HFFc6 (cell line): ENCODE results near the gene RIPOR3. TPM values are rescaled to one million over a fixed set of nuclear protein-coding genes. Genes with fewer than 3 reads are reported as not detected.
"Not testable (repeated sequence)": the region's sequence is repeated elsewhere in the genome, so short reads cannot be mapped to it uniquely, and the experiment has no call there.

ENCODE experiments used
- DNase-seq: peaks from one replicate; pipeline ENCODE4 v3.0.0-alpha.2; 2018
- H3K27ac Mint-ChIP-seq: 2 replicates; pipeline ENCODE4 v1.8.0; 2020; ENCODE audit warnings: mild to moderate bottlenecking, mixed read lengths
- H3K27me3 Mint-ChIP-seq: 2 replicates; pipeline ENCODE4 v1.8.0; 2021; ENCODE audit warnings: mild to moderate bottlenecking, moderate library complexity, mixed read lengths; ENCODE audit not compliant: insufficient read depth
- H3K36me3 Mint-ChIP-seq: 2 replicates; pipeline ENCODE4 v1.8.0; 2021; ENCODE audit warnings: low read depth, mixed read lengths
- H3K4me1 Mint-ChIP-seq: 2 replicates; pipeline ENCODE4 v1.8.0; 2020; ENCODE audit warnings: low read depth, mixed read lengths
- H3K4me3 Mint-ChIP-seq: 2 replicates; pipeline ENCODE4 v1.8.0; 2020; ENCODE audit warnings: mild to moderate bottlenecking, moderate library complexity, mixed read lengths
- H3K9me3 Mint-ChIP-seq: 2 replicates; pipeline ENCODE4 v1.8.0; 2020; ENCODE audit warnings: mild to moderate bottlenecking, mixed read lengths
- total RNA-seq, 6 experiments: library from RNA; stranded (reverse); fragmentation: NEBNext Ultra II Directional; extraction: Animal tissue kit (Norgen Biotek cat#: 25700); gene quantifications; 2 replicates in 1 of 6; 3 replicates in 5 of 6; pipeline ENCODE4 v1.2.3, GENCODE V29; 2021
- TF ChIP-seq, protein P1 (sequence below): fragments of 200-600 bp; sonication (generic); IDR thresholded peaks from 2 replicates; pipeline ENCODE4 v1.5.0; 2021; ENCODE audit warnings: antibody characterized with exemption, mild to moderate bottlenecking

RIPOR3 gene
- total RNA-seq, 6 experiments from 2014 or later: 0.07 to 0.25 (median 0.11) TPM

DNA sequence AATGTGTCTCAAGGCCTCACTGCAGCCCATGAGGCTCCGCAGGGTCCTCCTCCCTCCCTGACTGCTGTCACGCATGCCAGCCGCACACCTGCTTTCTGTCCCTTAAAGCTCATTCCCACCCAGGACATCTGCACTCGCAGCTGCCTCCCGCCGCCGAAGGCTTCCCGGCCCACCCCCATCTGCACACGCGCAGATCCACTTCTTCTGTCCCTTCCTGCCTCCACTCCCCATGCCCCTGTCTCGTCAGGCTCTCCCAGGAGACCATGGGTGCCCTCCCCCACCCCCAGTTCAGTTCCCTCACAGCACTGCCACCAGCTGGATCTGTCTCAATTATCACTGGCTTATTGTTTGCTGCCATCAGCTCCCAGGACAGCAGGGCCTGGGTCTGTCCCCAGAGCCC is 63.0 kb downstream of the RIPOR3 start:
- Mint-ChIP-seq H3K4me1 (no peaks in the 10 kb centered on the region), H3K36me3 (no peaks in the 10 kb centered on the region), H3K27me3 (peaks cover 8% of the 10 kb centered on the region), H3K4me3 (no peak overlapping the region), H3K9me3 (no peaks in the 10 kb centered on the region), H3K27ac (no peak overlapping the region)
- TF ChIP-seq, protein P1, sequence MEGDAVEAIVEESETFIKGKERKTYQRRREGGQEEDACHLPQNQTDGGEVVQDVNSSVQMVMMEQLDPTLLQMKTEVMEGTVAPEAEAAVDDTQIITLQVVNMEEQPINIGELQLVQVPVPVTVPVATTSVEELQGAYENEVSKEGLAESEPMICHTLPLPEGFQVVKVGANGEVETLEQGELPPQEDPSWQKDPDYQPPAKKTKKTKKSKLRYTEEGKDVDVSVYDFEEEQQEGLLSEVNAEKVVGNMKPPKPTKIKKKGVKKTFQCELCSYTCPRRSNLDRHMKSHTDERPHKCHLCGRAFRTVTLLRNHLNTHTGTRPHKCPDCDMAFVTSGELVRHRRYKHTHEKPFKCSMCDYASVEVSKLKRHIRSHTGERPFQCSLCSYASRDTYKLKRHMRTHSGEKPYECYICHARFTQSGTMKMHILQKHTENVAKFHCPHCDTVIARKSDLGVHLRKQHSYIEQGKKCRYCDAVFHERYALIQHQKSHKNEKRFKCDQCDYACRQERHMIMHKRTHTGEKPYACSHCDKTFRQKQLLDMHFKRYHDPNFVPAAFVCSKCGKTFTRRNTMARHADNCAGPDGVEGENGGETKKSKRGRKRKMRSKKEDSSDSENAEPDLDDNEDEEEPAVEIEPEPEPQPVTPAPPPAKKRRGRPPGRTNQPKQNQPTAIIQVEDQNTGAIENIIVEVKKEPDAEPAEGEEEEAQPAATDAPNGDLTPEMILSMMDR: no peak
- no peak for DNase-seq

DNA sequence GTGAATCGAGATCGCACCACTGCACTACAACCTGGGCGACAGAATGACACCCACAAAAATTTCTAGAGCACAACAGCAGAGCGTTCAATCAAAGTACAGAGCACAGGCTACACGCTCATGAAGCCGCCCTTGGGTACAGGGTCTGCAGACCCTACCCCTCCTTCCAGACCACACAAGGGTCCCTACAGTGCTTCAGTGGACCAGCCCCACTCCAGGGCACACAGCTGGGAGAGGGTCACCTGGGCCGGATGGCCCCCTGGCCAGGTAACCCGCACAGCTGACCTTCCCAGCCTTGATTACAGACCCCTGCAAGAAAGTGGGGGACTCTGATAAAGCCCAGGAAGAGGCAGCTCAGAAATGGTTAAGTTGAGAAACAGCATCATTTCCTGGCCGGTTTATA is 63.6 kb downstream of the RIPOR3 start:
- peaks cover 6% of the 10 kb centered on the region for H3K27me3 Mint-ChIP-seq
- no peak for DNase-seq
- H3K9me3 Mint-ChIP-seq: no peaks in the 10 kb centered on the region
- no peaks in the 10 kb centered on the region for H3K4me1 Mint-ChIP-seq
- TF ChIP-seq, protein P1: no peak
- no peak overlapping the region for H3K4me3 Mint-ChIP-seq
- no peaks in the 10 kb centered on the region for H3K36me3 Mint-ChIP-seq
- no peak overlapping the region for H3K27ac Mint-ChIP-seq

DNA sequence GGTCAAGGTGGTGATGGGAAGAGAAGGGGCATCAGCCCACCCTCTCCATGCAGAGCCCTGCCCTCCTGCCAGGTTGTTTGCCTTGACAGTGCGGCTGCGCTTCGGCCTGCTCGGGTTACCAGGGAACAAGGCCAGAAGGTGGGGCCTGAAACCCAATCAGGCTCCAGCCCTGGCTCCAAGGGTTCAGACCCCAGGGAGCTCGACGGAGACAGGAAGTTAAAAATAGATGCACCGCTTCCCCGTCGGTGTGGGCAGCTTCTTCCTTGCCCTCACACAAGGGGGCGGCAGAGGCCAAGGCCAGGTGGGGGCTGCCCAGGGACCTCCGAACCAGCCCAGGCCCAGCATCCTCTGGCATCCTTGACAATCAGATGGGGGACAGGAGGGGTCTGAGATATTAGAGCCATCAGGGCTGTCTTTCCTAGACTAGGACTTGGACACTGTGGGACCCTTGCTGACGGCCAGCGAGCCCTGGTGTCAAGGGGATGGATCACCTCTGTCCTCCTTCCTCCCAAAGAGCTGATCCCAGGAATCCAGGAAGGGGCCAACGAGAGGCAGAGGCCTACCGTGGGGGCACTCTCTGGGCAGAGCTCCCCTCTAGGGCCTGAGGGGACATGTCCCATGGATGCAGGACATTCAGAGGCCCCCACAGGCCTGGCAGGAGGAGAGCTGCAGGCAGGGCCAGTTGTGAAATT is 65.2 kb downstream of the RIPOR3 start:
- Mint-ChIP-seq H3K4me3 (no peak overlapping the region), H3K9me3 (peaks cover 7% of the 10 kb centered on the region; the same call in 1 of the 2 replicates), H3K36me3 (peaks cover 2% of the 10 kb centered on the region), H3K27me3 (peaks cover 7% of the 10 kb centered on the region), H3K4me1 (no peaks in the 10 kb centered on the region), H3K27ac (no peak overlapping the region)
- DNase-seq: peak; percentile 15
- TF ChIP-seq, protein P1: peak; percentile 85

DNA sequence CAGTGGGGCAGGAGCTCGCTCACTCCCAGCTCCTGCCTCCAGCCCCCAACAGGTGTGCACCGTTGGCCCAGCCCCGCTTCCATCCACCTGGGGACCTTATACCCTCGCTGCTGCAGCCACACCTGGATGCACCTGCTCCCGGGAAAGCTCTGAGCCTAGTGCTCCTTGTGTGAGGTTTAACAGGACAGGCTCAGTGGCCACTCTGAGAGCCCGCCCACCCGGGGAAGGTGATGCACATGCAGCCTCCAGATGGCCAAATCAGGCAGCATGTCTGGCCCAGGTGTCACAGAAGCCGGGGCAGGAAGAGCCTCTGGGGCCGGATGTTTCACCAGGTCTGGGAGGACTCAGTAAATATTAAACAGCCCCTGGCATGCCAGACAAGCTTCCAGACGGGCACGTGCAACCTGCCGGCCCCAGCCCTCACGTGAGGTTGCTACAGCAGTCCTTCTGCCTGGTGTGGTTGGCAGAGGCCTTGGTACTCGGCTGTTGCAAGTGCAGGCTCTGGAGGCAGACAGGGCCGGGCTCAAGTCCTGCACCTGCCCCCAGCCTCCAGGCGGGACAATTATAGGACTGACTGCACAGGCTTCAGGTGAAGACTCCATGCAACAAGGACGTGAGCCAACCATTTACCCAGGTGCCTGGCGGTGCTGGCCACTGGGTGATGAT is 66.9 kb downstream of the RIPOR3 start:
- no peak for DNase-seq
- TF ChIP-seq, protein P1: no peak
- Mint-ChIP-seq H3K36me3 (peaks cover 8% of the 10 kb centered on the region), H3K4me3 (no peak overlapping the region), H3K27me3 (peaks cover 4% of the 10 kb centered on the region), H3K9me3 (peaks cover 13% of the 10 kb centered on the region; the same call in 1 of the 2 replicates), H3K4me1 (peaks cover 3% of the 10 kb centered on the region; the same call in 1 of the 2 replicates), H3K27ac (no peak overlapping the region)

DNA sequence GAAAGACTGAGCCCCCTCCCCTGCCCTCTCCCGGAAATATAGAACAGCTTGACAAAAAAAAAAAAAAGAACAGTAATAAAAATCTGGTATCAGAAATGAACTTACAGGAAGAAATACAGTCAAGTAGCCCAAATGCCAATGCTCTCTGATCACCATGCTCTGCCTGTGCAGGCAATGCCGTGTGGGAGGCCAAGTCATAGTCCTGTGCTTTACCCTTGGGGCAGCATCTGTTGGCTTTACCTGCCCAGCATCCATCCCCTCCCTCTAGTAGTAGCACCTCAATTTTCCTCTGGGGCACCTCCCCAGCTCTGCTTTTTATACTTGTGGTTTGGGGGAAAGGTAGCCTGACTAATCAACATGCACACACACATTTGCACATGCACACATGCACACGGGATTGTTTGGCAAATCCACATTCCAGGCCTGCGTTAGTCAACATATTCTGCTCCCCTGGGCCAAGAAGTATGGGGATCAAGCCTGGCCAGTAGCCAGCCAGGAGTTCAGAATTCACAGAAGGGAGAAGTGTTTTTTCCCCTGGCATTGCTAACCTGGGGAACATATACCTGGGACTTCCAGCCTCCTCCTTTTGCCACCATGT is 70.2 kb downstream of the RIPOR3 start:
- DNase-seq: no peak
- Mint-ChIP-seq H3K36me3 (peaks cover 8% of the 10 kb centered on the region), H3K4me1 (peaks cover 7% of the 10 kb centered on the region; the same call in 1 of the 2 replicates), H3K4me3 (no peak overlapping the region), H3K9me3 (peaks cover 13% of the 10 kb centered on the region; the same call in 1 of the 2 replicates), H3K27me3 (peaks cover 3% of the 10 kb centered on the region; the same call in 1 of the 2 replicates), H3K27ac (no peak overlapping the region)
- TF ChIP-seq, protein P1: no peak

DNA sequence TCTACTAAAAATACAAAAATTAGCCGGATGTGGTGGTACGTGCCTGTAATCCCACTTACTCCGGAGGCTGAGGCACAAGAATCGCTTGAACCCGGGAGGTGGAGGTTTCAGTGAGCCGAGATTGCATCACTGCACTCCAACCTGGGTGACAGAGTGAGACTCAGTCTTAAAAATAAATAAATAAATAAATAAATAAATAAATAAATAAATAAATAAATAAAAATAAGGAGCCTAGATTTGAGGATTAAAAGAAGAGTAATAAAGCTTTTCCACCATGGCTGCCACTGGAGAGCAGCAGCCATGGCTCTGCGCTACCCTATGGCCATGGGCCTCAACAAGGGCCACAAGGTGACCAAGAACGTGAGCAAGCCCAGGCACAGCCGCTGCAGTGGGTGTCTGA is 70.9 kb downstream of the RIPOR3 start:
- H3K27me3 Mint-ChIP-seq, H3K4me1 Mint-ChIP-seq, H3K4me3 Mint-ChIP-seq, H3K27ac Mint-ChIP-seq, H3K36me3 Mint-ChIP-seq, DNase-seq: not testable (repeated sequence)
- peaks cover 13% of the 10 kb centered on the region; the same call in 1 of the 2 replicates for H3K9me3 Mint-ChIP-seq
